Transverse colon (tissue), 4 donors: ENCODE measurements around the gene ADAMTS19. TPM values are rescaled to one million over a fixed set of nuclear protein-coding genes. Genes with fewer than 3 reads are reported as not detected.

Source experiments
- DNase-seq: peaks from one replicate; pipeline ENCODE4 v3.0.0-alpha.2; 2019
- H3K27ac ChIP-seq, 4 donors: fragments of 200-600 bp; sonication (generic); 2 replicates each; pipeline ENCODE4 v1.5.1; 2016 to 2018; ENCODE audit warnings: inconsistent platforms in 4 of 4
- H3K27me3 ChIP-seq: fragments of 200-600 bp; sonication (generic); 2 replicates; pipeline ENCODE4 v1.5.1; 2017; ENCODE audit warnings: inconsistent platforms
- H3K36me3 ChIP-seq, 4 donors: fragments of 200-600 bp; sonication (generic); 2 replicates each; pipeline ENCODE4 v1.5.1; 2017 to 2019; ENCODE audit warnings: inconsistent platforms in 4 of 4
- H3K4me1 ChIP-seq, 4 donors: fragments of 200-600 bp; sonication (generic); 2 replicates each; pipeline ENCODE4 v1.5.1; 2017 to 2020; ENCODE audit warnings: inconsistent platforms in 4 of 4
- H3K4me3 ChIP-seq, 4 donors: fragments of 200-600 bp; sonication (generic); 1 replicate in 1 of 4; 2 replicates in 3 of 4; pipeline versions ENCODE4 v1.5.1 to v1.6.1; 2017 to 2019; ENCODE audit warnings: inconsistent platforms in 4 of 4
- H3K9me3 ChIP-seq, 2 donors: fragments of 200-600 bp; sonication (generic); 2 replicates each; pipeline ENCODE4 v1.5.1; 2017 to 2019; ENCODE audit warnings: inconsistent platforms in 2 of 2
- CTCF ChIP-seq, 5 experiments: fragments of 200-600 bp in 3 of 5; fragments of 450-650 bp in 2 of 5; sonication (generic) in 3 of 5; IDR thresholded peaks; 1 replicate in 2 of 5; 2 replicates in 3 of 5; pipeline ENCODE4 v1.5.1; 2016 to 2017; ENCODE audit warnings: antibody characterized with exemption in 5 of 5, inconsistent platforms in 3 of 5, mild to moderate bottlenecking in 2 of 5, moderate library complexity in 1 of 5
- EP300 ChIP-seq: sonication (generic); formaldehyde crosslinking; IDR thresholded peaks from one replicate; pipeline ENCODE4 v1.6.1; 2017; ENCODE audit warnings: antibody characterized with exemption, low read depth
- POLR2A ChIP-seq: fragments of 450-650 bp; IDR thresholded peaks from one replicate; pipeline ENCODE4 v1.6.1; 2016; ENCODE audit warnings: antibody characterized with exemption, mild to moderate bottlenecking, moderate library complexity
- POLR2AphosphoS5 ChIP-seq, 3 donors: sonication (generic); formaldehyde crosslinking; IDR thresholded peaks; one replicate each; pipeline ENCODE4 v1.6.1; 2016; ENCODE audit warnings: antibody characterized with exemption in 3 of 3
- WGBS, 2 donors: methylation state at CpG; one replicate each; pipeline ENCODE4 v1.1.5; 2018; ENCODE audit warnings: low coverage in 1 of 2; 5-methylcytosine and 5-hydroxymethylcytosine counted together
- in situ Hi-C, 4 donors: fragments of 200-750 bp; cut with MboI; loops; one replicate each; pipeline versions ENCODE4 v1.15.0 to v1.15.1; 2017; ENCODE audit warnings: low sequenced_read_pairs in 3 of 4, low pct_ligation_motif_present in 1 of 4, low pct_unique_long_range_greater_than_20kb in 1 of 4
- intact Hi-C: fragments of 100-400 bp; cut with DNase I; formaldehyde crosslinking; loops from one replicate; pipeline ENCODE4 v1.15.1; 2023; ENCODE audit warnings: low total_unique reads
- total RNA-seq, 4 donors: library from RNA; depleted of rRNA; stranded (reverse); fragments of >200 nt; gene quantifications; one replicate each; pipeline ENCODE4 v1.1.0, GENCODE V29; 2016

ADAMTS19 gene
- total RNA-seq, 4 donors from 2014 or later, result 0.16 to 0.96 TPM; not detected in 2

GRCh38 chr5:129447968-129448367 is 12.1 kb upstream of the ADAMTS19 start:
- Histone ChIP-seq H3K4me1 (no peaks in the 10 kb centered on the region), H3K27ac (no peak overlapping the region), H3K36me3 (no peaks in the 10 kb centered on the region), H3K4me3 (no peak overlapping the region), H3K27me3 (no peaks in the 10 kb centered on the region), H3K9me3 (no peaks in the 10 kb centered on the region)
- intact Hi-C loops, result no loop called here
- no peak for DNase-seq
- in situ Hi-C loops, result no loop called here
- WGBS, 2 donors, result 88% methylated on average over 1 to 2 of the region's 2 CpGs
- TF ChIP-seq POLR2AphosphoS5 (IDR thresholded peaks at IDR 0.05) (no peak), CTCF (IDR thresholded peaks at IDR 0.05) (no peak), POLR2A (no peak)

DNA sequence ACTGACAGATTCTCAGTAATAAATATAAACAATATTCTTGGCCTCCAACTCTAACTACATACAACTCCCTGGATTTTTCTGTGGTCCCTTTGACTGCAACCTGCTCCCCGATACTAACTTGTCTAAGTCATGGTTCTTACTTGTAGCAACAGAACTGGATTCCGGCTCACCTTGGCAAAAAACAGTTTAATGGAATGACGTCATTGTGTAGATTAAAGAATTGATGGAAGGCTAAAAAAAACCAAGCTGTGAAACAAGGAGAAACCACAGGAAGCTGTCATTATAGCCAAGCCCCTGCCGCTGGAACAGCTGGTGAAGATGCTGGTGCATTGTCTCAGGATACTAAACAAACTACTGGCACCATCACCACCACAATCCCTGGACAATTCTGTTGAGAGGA is 11.4 kb upstream of the ADAMTS19 start:
- WGBS, 2 donors, result 88 to 94% methylated on average over 3 to 4 of the region's 4 CpGs
- no peaks in the 10 kb centered on the region for H3K9me3 ChIP-seq
- H3K4me1 ChIP-seq, result no peaks in the 10 kb centered on the region
- TF ChIP-seq CTCF (IDR thresholded peaks at IDR 0.05) (no peak), EP300 (no peak), POLR2A (no peak), POLR2AphosphoS5 (IDR thresholded peaks at IDR 0.05) (no peak)
- H3K27ac ChIP-seq, result no peak overlapping the region
- H3K27me3 ChIP-seq, result no peaks in the 10 kb centered on the region
- H3K36me3 ChIP-seq, result no peaks in the 10 kb centered on the region
- no peak for DNase-seq
- in situ Hi-C loops (no loop called here), intact Hi-C loops (no loop called here)
- no peak overlapping the region for H3K4me3 ChIP-seq

- in situ Hi-C loops (no loop called here), intact Hi-C loops (no loop called here)
- Histone ChIP-seq H3K4me1 (peaks cover 0 to under 1% (median 0%) of the 10 kb centered on the region in 4 donors), H3K36me3 (no peaks in the 10 kb centered on the region), H3K27ac (no peak overlapping the region), H3K9me3 (no peaks in the 10 kb centered on the region), H3K4me3 (no peak overlapping the region), H3K27me3 (peaks cover 3% of the 10 kb centered on the region)
- 92 to 100% methylated on average over 2 of the region's 2 CpGs for WGBS, 2 donors
- no peak for DNase-seq
- TF ChIP-seq POLR2A (no peak), POLR2AphosphoS5 (IDR thresholded peaks at IDR 0.05) (no peak), EP300 (no peak), CTCF (IDR thresholded peaks at IDR 0.05) (no peak)
Measured at GRCh38 chr5:129454461-129454860, 5.6 kb upstream of the ADAMTS19 start.

GRCh38 chr5:129459450-129459776 is 685 bp upstream of the ADAMTS19 start:
- peaks cover 4 to 19% (median 9%) of the 10 kb centered on the region in 4 donors for H3K4me1 ChIP-seq
- WGBS, 2 donors, result 39 to 80% methylated on average over 1 to 11 of the region's 11 CpGs
- H3K27ac ChIP-seq, result no peak overlapping the region
- intact Hi-C loops (no loop called here), in situ Hi-C loops (no loop called here)
- peaks cover 33% of the 10 kb centered on the region for H3K27me3 ChIP-seq
- no peak for DNase-seq
- H3K9me3 ChIP-seq, result no peaks in the 10 kb centered on the region
- H3K4me3 ChIP-seq, result peak overlapping the region in 2 of 4 donors; percentile 41 to 59
- H3K36me3 ChIP-seq, result no peaks in the 10 kb centered on the region
- no peak for TF ChIP-seq POLR2A
- TF ChIP-seq CTCF (IDR thresholded peaks at IDR 0.05), result no peak
- no peak for TF ChIP-seq POLR2AphosphoS5 (IDR thresholded peaks at IDR 0.05)
- no peak for TF ChIP-seq EP300
